Measurements from ENCODE around the gene ABCA10.

- TF ChIP-seq NFRKB (IDR thresholded peaks at IDR 0.05) (no peak), FOXK2 (IDR thresholded peaks at IDR 0.05) (no peak), BHLHE40 (IDR thresholded peaks at IDR 0.05; ENCODE audit: borderline replicate concordance) (no peak), SP1 (IDR thresholded peaks at IDR 0.05) (no peak), FOXM1 (IDR thresholded peaks at IDR 0.05; ENCODE audit: borderline replicate concordance) (no peak), LEF1 (IDR thresholded peaks at IDR 0.05; ENCODE audit: borderline replicate concordance) (no peak)
Observed at GRCh38 chr17:69245617-69246016, 17.0 kb upstream of the ABCA10 start.

All from HEK293T (cell line).